Left colon (tissue), 2 donors: ENCODE data around the gene MAP2K4. TPM values are rescaled to one million over a fixed set of nuclear protein-coding genes. Genes with fewer than 3 reads are reported as not detected.

Experiments used
- ATAC-seq: fragments of 200-7000 bp; cut with Tn5 transposase; one replicate; pipeline ENCODE4 v1.9.1; 2020; ENCODE audit warnings: mild to moderate bottlenecking, moderate library complexity
- DNase-seq, 2 donors: peaks; one replicate each; pipeline ENCODE4 v3.0.0-alpha.2; 2020
- intact Hi-C, 2 donors: fragments of 100-400 bp; cut with DNase I in 1 of 2; cut with micrococcal nuclease in 1 of 2; formaldehyde crosslinking; loops; one replicate each; pipeline versions ENCODE4 v1.11.2 to v1.14.0; 2022; cut with DNase I, micrococcal nuclease
- total RNA-seq, 2 donors: library from RNA; stranded (reverse); fragmentation: NEBNext Ultra II Directional; extraction: Animal tissue kit (Norgen Biotek cat#: 25700); gene quantifications; one replicate each; pipeline ENCODE4 v1.2.1, GENCODE V29; 2021
- donor health status: DM: no; HTN: no; CAD: no.
- donor health status: DM: yes; HTN: yes; CAD: no.

Gene MAP2K4
- total RNA-seq, 2 donors from 2014 or later = 35.1 to 41.6 TPM

DNA sequence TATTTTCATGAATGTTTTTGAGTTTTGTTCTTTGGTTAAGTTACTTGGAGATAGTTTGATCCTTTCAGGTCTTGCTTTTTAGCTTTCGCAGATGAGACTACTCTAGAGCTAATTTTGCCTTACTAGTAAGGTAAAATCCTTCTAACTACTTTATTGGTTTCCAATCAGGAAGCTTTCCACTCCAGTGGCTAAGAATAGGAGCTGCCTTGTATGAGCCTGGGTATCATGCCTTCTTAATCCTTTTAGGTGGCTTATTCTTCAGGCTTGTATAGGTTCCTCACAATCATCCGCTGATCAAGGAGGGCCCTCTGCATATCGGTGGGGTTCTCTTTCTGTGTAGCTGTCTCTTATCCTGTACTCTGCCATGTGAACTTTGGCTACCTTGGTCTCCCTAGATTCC lies 53.7 kb downstream of the MAP2K4 start:
- intact Hi-C loops = no loop called here
- no peak for DNase-seq
- no peak for ATAC-seq

DNA sequence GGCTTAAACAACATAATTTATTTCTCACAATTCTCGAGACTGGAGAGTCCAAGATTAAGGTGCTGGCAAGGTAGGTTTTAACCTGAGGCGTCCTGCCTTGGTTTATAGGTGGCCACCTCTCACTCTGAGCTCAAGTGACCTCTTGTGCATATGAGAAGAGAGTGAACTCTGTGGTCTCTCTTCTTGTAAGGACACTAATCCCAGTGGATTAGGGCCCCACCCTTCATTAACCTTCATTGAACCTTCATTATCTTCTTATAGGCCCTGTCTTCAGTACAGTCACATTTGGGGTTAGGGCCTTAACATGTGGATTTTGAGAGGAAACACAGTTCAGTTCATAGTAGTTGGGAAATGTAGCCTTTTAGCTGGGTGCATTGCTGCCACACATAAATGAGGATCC lies 57.1 kb downstream of the MAP2K4 start:
- intact Hi-C loops = no loop called here
- ATAC-seq (no peak), DNase-seq (no peak)

- intact Hi-C loops = no loop called here
- ATAC-seq = no peak
These were observed 58.1 kb downstream of the MAP2K4 start for GRCh38 chr17:12078791-12079190.

GRCh38 chr17:12081720-12082119 lies 61.0 kb downstream of the MAP2K4 start:
- intact Hi-C loops = no loop called here
- no peak for ATAC-seq

More at GRCh38 chr17:12078791-12079190, 58.1 kb downstream of the MAP2K4 start:
- no peak for DNase-seq

GRCh38 chr17:12085076-12085949 lies 64.6 kb downstream of the MAP2K4 start:
- DNase-seq (no peak), ATAC-seq (no peak)
- intact Hi-C loops = no loop called here

More at GRCh38 chr17:12081720-12082119, 61.0 kb downstream of the MAP2K4 start:
- no peak for DNase-seq

DNA sequence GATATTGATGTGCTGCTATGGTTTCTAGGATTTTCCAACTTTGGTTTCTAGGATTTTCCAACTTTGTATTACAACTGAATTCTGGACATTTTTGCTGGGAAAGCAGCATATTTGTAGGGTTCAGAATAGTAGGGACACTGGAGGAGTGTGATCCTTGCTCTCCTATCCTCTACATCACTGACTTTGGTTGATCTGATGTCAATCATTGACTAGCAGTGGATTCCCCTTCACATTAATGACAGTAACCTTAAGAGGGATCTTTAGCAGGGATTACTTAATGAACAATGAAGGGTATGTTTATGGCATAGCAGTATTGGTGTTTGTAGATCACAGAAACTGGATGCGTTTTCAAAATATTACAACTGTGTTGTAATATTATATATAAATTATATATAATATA lies 67.4 kb downstream of the MAP2K4 start:
- DNase-seq (no peak), ATAC-seq (no peak)
- intact Hi-C loops = no loop called here

DNA sequence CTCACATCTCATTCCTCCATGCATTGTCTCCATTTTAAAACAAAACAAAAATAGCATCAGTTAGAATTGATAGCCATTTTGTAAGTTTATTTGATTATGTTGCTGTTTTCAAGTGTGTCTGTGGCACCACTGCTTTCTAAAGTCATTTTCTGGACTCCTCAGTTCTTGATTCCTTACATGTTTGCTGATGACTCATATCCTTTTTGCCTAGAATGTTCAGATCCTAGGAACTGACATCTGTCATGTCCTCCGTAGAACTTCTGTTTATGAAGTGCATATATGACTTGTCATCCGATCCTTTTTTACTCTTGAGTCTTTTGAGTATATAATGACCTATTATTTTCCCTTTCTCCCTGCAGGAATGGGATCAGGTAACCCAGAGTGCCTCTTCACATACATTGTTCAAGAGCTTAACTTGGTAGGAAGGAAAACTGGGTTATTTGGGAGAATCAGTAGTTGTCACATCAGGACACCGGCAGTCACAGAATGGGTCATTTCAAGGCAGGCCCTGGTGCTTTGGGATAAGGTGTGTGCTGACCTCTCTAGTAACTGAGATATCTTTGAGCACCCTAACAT lies 69.2 kb downstream of the MAP2K4 start:
- ATAC-seq (no peak), DNase-seq (no peak)
- intact Hi-C loops = no loop called here

GRCh38 chr17:12094336-12094735 lies 73.7 kb downstream of the MAP2K4 start:
- intact Hi-C loops = no loop called here
- no peak for DNase-seq
- ATAC-seq = no peak

DNA sequence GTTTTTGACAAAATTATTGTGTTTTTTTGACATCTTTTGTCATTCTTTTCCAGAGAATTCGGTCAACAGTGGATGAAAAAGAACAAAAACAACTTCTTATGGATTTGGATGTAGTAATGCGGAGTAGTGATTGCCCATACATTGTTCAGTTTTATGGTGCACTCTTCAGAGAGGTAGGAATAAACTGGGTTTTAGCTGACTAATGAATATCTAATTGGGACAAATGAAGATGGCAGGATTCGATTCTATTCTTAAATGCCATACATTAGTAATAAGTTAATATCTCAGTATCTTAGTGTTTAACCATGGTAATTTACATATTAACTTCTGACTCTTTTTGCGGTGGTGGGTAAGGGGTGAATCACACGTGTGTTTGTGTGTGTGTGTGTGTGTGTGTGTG lies 74.8 kb downstream of the MAP2K4 start:
- intact Hi-C loops = no loop called here
- ATAC-seq (no peak), DNase-seq (no peak)

DNA sequence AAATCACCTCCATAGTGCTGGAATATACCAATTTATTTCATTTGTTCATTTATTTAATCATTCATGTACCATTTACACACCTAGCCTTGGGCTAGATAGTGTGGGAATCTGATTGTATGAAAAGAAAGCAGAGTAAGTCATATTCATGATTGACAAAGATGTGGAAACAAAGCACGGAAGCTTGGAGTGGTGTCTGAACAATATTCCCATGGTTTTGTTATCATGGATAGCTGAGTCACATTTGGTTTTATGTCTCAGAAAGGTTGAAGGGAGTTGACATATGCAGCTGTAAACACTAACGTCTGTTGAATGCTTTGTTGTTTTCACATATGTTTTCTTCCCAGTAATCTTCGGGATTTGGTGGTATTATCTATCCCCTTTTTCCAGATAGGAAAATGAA lies 76.6 kb downstream of the MAP2K4 start:
- intact Hi-C loops = no loop called here
- DNase-seq (no peak), ATAC-seq (no peak)

DNA sequence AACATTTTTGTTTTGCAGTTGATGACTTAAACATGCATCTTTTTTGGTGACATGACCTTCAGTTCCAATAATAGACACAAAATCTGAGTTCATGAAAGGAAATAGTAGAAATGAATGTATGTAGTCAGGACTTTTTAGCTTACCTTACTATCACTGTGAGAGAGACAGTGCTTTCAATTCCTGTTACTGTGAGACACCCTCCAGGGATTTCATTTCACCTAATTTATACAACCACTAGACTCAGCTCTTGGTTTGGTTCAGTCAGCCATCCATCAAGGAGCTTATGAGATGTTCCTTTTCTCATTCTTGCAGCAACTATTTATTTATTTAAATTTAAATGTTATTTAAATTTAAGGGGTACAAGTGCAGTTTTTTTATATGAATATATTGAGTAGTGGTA lies 77.9 kb downstream of the MAP2K4 start:
- ATAC-seq = no peak

DNA sequence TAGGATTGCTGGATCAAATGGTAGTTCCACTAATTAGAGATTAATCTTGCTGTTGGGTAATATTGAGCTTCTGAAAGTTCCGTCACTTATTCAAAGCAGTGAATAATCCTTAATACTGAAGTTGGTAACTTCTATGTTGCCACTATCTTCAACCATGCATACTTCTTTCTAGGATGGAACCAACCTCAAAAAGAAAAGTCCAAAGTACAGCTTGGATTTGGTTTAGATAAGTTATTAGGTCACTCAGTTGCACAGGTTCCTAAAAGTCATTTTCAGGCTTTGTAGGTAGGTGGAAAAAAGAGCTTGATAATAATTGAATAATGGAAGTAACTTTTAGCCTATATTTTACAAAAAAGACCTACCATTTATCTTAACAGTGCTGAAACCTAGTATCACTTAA lies 78.7 kb downstream of the MAP2K4 start:
- intact Hi-C loops = no loop called here
- no peak for DNase-seq
- ATAC-seq = no peak

More for the DNA sequence above, 77.9 kb downstream of the MAP2K4 start:
- intact Hi-C loops = no loop called here
- no peak for DNase-seq

DNA sequence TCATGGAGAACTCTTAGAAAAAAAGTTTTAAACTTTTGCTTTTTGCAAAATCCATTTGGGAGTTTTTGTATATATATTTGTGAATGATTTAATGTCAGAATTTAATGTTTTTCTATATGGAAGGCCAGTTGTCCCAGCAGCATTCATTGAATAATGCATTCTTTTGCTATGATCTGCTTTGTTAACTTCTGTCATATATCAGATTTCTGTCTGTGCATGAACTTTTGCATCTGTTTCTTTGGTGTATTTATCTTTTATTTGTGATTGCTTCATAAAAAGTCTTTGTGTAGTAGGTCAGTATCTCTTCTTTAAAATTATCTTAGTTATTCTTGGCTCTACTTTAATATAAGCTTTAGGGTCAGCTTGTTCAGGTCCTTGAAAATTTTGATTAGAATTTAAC lies 84.2 kb downstream of the MAP2K4 start:
- ATAC-seq (no peak), DNase-seq (no peak)
- intact Hi-C loops = no loop called here

GRCh38 chr17:12107905-12108304 lies 87.2 kb downstream of the MAP2K4 start:
- no peak for ATAC-seq
- intact Hi-C loops = no loop called here
- DNase-seq = no peak

DNA sequence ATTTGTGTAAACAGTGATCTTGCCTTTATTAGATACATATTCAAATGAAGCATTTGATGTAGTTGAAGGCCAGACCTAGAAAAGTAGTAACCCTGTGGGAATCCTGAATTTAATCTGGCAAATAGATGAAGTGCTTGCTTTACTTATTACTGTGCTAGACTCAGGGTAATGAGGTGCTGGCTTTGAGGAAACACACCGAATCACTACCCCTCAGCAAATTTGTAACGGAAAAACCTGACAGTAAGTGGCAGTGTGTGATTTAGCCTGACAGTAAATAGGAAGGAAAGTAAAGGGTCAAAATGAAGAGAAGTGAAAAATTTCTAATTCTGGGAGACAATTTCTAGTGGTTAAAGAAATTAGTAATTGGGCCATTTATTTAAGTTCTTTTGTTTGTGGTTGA lies 90.2 kb downstream of the MAP2K4 start:
- intact Hi-C loops = no loop called here

GRCh38 chr17:12113156-12113555 lies 92.5 kb downstream of the MAP2K4 start:
- DNase-seq (no peak), ATAC-seq (no peak)
- intact Hi-C loops = no loop called here

More for the DNA sequence above, 90.2 kb downstream of the MAP2K4 start:
- no peak for ATAC-seq
- DNase-seq = no peak

- ATAC-seq (no peak), DNase-seq (no peak)
- intact Hi-C loops = no loop called here
These were observed 94.2 kb downstream of the MAP2K4 start for GRCh38 chr17:12114686-12115418.

DNA sequence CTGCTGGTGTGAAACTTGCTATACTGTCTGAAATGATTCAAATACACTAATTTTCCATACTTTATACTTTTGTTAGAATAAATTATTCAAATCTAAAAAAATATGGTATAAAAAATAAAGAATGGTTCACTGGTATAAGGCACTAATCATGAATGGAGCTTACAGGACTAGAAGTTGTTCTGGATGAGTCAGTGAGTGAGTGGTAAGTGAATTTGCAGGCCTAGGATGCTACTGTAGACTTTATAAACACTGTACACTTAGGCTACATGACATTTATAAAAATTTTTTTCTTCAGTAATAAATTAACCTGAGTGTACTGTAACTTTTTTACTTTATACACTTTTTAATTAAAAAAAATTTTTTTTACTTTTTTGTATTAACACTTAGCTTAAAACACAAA lies 95.5 kb downstream of the MAP2K4 start:
- intact Hi-C loops = no loop called here
- no peak for ATAC-seq
- no peak for DNase-seq

DNA sequence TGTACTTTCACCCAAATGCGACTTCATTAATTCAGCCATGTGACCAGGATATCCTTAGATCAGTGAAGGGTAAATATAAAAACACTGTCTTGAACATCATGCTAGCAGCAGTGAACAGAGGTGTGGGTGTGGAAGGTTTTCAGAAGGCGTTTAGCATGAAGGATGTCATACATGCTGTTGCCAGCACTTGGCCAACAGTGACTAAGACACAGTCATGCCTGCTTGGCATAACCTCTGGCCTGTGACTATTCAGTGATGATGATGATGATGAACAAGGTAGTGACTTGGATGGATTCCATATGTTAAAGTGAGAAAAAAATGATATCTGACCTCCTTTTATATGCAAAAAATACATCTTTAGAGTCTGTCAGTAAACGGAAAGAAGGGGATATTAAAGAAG lies 97.9 kb downstream of the MAP2K4 start:
- no peak for DNase-seq
- intact Hi-C loops = no loop called here
- ATAC-seq = no peak

GRCh38 chr17:12122075-12122474 lies 101.4 kb downstream of the MAP2K4 start:
- ATAC-seq (no peak), DNase-seq (no peak)
- intact Hi-C loops = no loop called here
